22Rv1 (cell line): Measurements from ENCODE around the gene FBF1.
"Not testable (repeated sequence)": the region's sequence is repeated elsewhere in the genome, so short reads cannot be mapped to it uniquely, and the experiment has no call there.

Experiments
- H3K27ac ChIP-seq: fragments of 450-650 bp; 2 replicates; pipeline ENCODE4 v1.5.1; 2017
- CTCF ChIP-seq: fragments of 450-650 bp; IDR thresholded peaks from 2 replicates; pipeline ENCODE4 v1.5.1; 2017; ENCODE audit warnings: mild to moderate bottlenecking
- ZFX ChIP-seq: fragments of 450-650 bp; IDR thresholded peaks from 2 replicates; pipeline ENCODE4 v1.6.1; 2017; ENCODE audit warnings: antibody characterized with exemption, borderline replicate concordance

FBF1 gene

GRCh38 chr17:75873587-75874322, 67.1 kb downstream of the FBF1 start:
- H3K27ac ChIP-seq = peak overlapping the region; percentile 96

DNA sequence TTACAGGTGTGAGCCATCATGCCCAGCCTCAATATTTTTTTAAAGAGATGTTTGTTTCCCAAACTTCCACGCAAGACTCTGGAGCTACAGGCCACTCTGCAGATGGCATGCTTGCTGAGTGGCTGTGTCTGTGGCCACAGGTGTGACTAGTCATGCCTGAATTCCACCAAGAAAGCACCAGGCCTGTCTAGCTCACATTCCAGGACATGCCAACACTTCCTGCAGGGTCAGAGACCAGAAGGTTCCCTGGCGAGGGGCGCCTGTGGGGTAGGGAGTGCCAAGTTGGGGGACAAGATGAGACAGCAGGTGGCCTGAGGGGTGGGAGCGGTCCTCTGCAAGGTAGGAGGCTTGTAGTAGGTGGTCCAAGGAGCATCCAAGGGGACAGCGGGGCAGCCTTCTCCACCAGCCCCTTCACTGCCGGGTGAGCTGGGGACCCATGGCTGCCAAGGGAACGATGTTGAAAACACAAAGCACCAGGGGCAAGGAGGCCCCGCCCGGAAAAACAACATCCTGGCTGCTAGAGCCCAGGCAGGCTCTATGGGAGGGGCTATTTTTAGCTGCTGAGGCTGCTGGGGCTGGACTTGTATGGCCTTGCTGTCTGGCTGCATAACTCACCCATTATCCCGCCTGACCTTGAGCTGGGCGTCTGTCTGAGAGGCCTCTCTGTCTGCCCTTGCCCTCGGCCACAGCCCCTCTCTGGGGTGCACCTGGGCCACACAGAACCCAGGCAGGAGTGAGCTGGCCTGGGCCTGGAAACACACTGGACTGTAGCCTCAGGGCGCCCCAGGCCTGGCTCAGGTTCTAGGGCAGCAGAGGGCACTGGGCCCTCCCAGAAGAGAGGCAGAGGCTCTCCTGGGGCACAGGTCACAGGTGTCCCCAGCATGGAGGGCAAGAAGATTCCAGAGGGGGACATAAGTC, 68.1 kb downstream of the FBF1 start:
- peak overlapping the region; percentile 96 for H3K27ac ChIP-seq
- no peak for TF ChIP-seq CTCF
- TF ChIP-seq ZFX = no peak

More at GRCh38 chr17:75873587-75874322, 67.1 kb downstream of the FBF1 start:
- no peak for TF ChIP-seq ZFX
- no peak for TF ChIP-seq CTCF

GRCh38 chr17:75870228-75870627, 70.6 kb downstream of the FBF1 start:
- H3K27ac ChIP-seq = 0 out of 2 replicates have a peak overlapping the region, but pooled peaks have one; percentile 29

DNA sequence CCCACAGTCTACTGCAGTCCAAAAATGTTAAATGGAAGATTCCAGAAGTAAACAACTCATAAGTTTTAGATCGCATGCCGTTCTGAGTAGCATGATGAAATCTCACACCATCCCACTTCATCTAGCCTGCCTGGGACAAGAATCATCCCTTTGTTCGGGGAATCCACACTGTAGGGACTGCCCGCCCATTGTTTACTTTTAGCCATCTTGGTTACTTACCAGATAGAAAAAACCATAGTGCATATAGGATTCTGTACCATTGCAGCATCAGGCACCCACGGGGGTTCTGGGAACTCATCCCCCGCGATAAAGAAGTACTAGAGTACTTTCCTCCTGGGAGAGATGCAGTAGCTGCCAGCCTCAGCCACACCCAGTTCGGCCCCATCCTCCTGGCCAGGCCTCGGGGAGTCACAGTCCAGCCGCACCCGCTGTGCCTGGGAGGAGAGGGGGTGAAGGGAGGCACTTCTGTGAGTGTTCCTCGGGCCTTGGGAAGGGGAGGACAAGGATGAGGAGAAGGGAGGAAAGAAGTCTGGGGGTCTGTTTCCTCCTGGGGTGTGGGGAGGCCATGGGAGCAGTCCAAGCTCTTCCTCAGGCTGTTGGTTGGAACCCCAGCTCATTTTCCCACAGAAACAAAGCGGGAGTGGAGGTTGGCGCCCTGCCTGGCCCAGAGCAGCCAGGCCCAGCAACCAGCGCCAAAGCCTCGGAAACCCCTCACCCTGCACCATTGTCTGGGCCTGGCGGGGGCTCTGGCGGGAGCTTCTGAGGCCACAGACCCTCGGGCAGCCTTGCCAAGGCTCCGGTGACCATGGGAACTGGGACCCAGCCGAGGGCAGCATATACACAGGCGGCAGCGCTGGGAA, 71.3 kb downstream of the FBF1 start:
- H3K27ac ChIP-seq = peak overlapping the region; percentile 29; the same call in 1 of the 2 replicates
- TF ChIP-seq ZFX (no peak), CTCF (no peak)

GRCh38 chr17:75868730-75869281, 72.0 kb downstream of the FBF1 start:
- peak overlapping the region; percentile 29; the same call in 1 of the 2 replicates for H3K27ac ChIP-seq

DNA sequence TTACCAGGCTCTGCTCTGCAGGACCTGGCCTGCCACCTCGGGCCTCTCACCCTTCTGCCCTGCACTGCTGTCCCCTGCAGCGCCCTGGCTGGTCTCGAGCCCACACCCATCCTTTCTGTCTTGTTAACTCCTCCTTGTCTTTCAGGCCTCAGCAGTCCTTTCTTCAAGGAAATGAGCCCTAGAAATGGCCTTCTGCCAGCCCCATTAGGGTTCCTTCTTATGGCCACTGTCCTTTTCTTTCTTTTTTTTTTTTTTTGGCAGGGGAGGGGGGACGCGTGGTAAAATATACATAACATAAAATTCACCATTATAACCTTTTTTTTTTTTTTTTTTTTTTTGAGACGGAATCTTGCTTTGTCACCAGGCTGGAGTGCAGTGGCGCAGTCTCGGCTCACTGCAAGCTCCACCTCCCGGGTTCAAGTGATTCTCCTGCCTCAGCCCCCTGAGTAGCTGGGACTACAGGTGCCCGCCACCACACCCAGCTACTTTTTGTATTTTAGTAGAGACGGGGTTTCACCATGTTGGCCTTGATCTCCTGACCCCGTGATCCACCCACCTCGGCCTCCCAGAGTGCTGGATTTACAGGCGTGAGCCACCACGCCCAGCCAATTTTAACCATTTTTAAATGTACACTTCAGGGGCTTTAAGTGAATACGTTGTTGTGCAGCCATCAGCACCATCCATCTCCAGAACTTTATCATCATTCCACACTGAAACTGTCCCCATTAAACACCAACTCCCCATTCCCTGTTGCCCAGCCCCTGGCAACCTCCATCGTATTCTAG, 75.2 kb downstream of the FBF1 start:
- not testable (repeated sequence) for H3K27ac ChIP-seq

DNA sequence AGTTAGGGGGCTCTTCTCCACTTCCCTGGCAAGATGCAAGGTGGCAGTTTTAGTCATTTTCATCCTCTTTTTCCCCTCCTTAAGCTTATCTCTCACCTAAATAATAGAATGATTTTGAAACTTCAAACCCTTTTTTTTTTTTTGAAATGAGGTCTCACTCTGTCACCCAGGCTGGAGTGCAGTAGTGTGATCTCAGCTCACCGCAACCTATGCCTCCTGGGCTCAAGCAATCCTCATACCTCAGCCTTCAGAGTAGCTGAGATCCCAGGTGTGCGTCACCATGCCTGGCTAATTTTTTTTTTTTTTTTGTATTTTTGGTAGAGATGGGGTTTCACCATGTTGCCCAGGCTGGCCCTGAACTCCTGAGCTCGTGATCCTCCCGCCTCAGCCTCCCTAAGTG, 76.0 kb downstream of the FBF1 start:
- H3K27ac ChIP-seq = not testable (repeated sequence)

- TF ChIP-seq ZFX (no peak), CTCF (no peak)
- H3K27ac ChIP-seq = no peak overlapping the region
Observed at GRCh38 chr17:75864448-75864871, 76.4 kb downstream of the FBF1 start.
